ENCODE measurements around the gene HNF4A. TPM values are rescaled to one million over a fixed set of nuclear protein-coding genes. Genes with fewer than 3 reads are reported as not detected.

The HNF4A gene
- total and polyA plus RNA-seq, 2 of the 13 experiments (the other 11 are each of a cell fraction or from before 2014, with no cell fraction given) = 80.9 to 169 TPM

DNA sequence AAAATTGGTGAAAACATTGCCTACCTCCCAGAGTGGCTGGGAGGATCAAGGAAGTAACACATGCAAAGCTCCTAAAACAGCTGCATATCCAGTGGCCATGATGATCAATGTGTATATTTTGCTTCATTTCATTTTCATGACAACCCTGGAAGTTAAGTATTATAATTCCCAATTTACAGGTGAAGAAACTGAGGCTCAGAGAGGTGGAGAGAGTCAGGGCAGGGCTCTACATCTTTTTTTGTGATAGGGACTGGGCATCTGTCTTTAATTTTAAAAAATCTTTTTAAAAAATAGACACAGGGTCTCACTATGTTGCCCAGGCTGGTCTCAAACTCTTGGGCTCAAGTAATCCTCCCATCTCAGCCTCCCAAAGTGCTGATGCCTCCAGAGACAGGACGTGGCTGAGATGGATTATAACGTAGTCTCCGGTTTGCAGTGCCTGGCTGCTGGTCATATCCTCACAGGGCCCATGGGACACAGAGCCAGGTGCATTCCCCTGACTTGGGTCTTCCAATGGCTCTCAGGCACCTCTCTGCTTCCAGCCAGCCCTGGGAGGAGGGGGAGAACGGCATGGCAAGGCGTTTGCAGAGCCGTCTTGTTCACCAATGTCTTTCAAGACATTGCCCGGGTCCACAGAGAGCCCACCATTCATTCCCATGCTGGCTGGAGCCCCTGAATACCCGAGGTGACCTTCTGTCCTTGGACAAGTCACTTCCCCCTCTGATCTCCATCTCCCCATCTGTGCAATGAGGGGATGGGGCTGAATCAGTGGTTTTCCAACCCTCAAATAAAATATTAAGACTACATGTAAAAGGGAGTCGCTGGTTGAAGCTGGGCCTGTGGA lies 38.3 kb downstream of the HNF4A start (continued):
- TF ChIP-seq ZNF773 (CRISPR knock-in tag; IDR thresholded peaks at IDR 0.05; ENCODE audit: borderline replicate concordance) (no peak), ZNF761 (CRISPR knock-in tag; conservative IDR thresholded peaks at IDR 0.05) (0 out of 2 replicates have a peak, but pooled peaks have one; percentile 27), HIVEP1 (CRISPR knock-in tag; IDR thresholded peaks at IDR 0.05) (no peak), ZFAT (CRISPR knock-in tag; conservative IDR thresholded peaks at IDR 0.05) (no peak), SALL1 (CRISPR knock-in tag; IDR thresholded peaks at IDR 0.05) (no peak), SUZ12 (IDR thresholded peaks at IDR 0.05; ENCODE audit: low read depth, low read length) (no peak), ZNF552 (CRISPR knock-in tag; IDR thresholded peaks at IDR 0.05; ENCODE audit: borderline replicate concordance) (no peak), ZIK1 (CRISPR knock-in tag; IDR thresholded peaks at IDR 0.05; ENCODE audit: borderline replicate concordance, low read depth) (no peak), ZNF615 (CRISPR knock-in tag; IDR thresholded peaks at IDR 0.05; ENCODE audit: borderline replicate concordance) (no peak), SIN3B (IDR thresholded peaks at IDR 0.05; ENCODE audit: low read length) (no peak; the same call in 1 of the 2 replicates)
- TF ChIP-seq, protein P1, sequence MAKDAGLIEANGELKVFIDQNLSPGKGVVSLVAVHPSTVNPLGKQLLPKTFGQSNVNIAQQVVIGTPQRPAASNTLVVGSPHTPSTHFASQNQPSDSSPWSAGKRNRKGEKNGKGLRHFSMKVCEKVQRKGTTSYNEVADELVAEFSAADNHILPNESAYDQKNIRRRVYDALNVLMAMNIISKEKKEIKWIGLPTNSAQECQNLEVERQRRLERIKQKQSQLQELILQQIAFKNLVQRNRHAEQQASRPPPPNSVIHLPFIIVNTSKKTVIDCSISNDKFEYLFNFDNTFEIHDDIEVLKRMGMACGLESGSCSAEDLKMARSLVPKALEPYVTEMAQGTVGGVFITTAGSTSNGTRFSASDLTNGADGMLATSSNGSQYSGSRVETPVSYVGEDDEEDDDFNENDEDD (CRISPR knock-in tag; IDR thresholded peaks at IDR 0.05; ENCODE audit: borderline replicate concordance) = 0 out of 2 replicates have a peak, but pooled peaks have one; percentile 8
- TF ChIP-seq, protein P2, sequence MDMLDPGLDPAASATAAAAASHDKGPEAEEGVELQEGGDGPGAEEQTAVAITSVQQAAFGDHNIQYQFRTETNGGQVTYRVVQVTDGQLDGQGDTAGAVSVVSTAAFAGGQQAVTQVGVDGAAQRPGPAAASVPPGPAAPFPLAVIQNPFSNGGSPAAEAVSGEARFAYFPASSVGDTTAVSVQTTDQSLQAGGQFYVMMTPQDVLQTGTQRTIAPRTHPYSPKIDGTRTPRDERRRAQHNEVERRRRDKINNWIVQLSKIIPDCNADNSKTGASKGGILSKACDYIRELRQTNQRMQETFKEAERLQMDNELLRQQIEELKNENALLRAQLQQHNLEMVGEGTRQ (IDR thresholded peaks at IDR 0.05; ENCODE audit: low read depth, low read length) = no peak
- TF ChIP-seq, protein P2 (CRISPR knock-in tag; IDR thresholded peaks at IDR 0.05; ENCODE audit: borderline replicate concordance) = no peak
- TF ChIP-seq, protein P3, sequence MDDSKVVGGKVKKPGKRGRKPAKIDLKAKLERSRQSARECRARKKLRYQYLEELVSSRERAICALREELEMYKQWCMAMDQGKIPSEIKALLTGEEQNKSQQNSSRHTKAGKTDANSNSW (CRISPR knock-in tag; IDR thresholded peaks at IDR 0.05; ENCODE audit: borderline replicate concordance) = 0 out of 2 replicates have a peak, but pooled peaks have one; percentile 9
- TF ChIP-seq, protein P4, sequence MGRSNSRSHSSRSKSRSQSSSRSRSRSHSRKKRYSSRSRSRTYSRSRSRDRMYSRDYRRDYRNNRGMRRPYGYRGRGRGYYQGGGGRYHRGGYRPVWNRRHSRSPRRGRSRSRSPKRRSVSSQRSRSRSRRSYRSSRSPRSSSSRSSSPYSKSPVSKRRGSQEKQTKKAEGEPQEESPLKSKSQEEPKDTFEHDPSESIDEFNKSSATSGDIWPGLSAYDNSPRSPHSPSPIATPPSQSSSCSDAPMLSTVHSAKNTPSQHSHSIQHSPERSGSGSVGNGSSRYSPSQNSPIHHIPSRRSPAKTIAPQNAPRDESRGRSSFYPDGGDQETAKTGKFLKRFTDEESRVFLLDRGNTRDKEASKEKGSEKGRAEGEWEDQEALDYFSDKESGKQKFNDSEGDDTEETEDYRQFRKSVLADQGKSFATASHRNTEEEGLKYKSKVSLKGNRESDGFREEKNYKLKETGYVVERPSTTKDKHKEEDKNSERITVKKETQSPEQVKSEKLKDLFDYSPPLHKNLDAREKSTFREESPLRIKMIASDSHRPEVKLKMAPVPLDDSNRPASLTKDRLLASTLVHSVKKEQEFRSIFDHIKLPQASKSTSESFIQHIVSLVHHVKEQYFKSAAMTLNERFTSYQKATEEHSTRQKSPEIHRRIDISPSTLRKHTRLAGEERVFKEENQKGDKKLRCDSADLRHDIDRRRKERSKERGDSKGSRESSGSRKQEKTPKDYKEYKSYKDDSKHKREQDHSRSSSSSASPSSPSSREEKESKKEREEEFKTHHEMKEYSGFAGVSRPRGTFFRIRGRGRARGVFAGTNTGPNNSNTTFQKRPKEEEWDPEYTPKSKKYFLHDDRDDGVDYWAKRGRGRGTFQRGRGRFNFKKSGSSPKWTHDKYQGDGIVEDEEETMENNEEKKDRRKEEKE (IDR thresholded peaks at IDR 0.05) = no peak
- TF ChIP-seq, protein P5, sequence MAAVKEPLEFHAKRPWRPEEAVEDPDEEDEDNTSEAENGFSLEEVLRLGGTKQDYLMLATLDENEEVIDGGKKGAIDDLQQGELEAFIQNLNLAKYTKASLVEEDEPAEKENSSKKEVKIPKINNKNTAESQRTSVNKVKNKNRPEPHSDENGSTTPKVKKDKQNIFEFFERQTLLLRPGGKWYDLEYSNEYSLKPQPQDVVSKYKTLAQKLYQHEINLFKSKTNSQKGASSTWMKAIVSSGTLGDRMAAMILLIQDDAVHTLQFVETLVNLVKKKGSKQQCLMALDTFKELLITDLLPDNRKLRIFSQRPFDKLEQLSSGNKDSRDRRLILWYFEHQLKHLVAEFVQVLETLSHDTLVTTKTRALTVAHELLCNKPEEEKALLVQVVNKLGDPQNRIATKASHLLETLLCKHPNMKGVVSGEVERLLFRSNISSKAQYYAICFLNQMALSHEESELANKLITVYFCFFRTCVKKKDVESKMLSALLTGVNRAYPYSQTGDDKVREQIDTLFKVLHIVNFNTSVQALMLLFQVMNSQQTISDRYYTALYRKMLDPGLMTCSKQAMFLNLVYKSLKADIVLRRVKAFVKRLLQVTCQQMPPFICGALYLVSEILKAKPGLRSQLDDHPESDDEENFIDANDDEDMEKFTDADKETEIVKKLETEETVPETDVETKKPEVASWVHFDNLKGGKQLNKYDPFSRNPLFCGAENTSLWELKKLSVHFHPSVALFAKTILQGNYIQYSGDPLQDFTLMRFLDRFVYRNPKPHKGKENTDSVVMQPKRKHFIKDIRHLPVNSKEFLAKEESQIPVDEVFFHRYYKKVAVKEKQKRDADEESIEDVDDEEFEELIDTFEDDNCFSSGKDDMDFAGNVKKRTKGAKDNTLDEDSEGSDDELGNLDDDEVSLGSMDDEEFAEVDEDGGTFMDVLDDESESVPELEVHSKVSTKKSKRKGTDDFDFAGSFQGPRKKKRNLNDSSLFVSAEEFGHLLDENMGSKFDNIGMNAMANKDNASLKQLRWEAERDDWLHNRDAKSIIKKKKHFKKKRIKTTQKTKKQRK (IDR thresholded peaks at IDR 0.05; ENCODE audit: low read length) = no peak
- TF ChIP-seq, protein P6, sequence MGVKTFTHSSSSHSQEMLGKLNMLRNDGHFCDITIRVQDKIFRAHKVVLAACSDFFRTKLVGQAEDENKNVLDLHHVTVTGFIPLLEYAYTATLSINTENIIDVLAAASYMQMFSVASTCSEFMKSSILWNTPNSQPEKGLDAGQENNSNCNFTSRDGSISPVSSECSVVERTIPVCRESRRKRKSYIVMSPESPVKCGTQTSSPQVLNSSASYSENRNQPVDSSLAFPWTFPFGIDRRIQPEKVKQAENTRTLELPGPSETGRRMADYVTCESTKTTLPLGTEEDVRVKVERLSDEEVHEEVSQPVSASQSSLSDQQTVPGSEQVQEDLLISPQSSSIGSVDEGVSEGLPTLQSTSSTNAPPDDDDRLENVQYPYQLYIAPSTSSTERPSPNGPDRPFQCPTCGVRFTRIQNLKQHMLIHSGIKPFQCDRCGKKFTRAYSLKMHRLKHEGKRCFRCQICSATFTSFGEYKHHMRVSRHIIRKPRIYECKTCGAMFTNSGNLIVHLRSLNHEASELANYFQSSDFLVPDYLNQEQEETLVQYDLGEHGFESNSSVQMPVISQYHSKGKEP (CRISPR knock-in tag; IDR thresholded peaks at IDR 0.05) = no peak
